B cell (primary cell): ENCODE data around the gene STX8. TPM values are rescaled to one million over a fixed set of nuclear protein-coding genes. Genes with fewer than 3 reads are reported as not detected.

Source experiments
- ATAC-seq: fragments of 200-7000 bp; cut with Tn5 transposase; one replicate; pipeline ENCODE4 v1.10.0; 2021; ENCODE audit warnings: low read depth, mild to moderate bottlenecking, moderate number of reproducible peaks, moderate library complexity
- CTCF ChIA-PET: fragments of 350-600 bp; sonication (Branson Sonifier 250); formaldehyde crosslinking; loops from one replicate; lab custom pipeline; 2021; ENCODE audit warnings: antibody characterized with exemption, inconsistent platforms; lab: Charles Lee
- POLR2A ChIA-PET: fragments of 350-600 bp; sonication (Branson Sonifier 250); formaldehyde crosslinking; loops from one replicate; lab custom pipeline; 2021; ENCODE audit warnings: antibody characterized with exemption; lab: Charles Lee
- DNase-seq: peaks from one replicate; pipeline ENCODE4 v3.0.0; 2013
- H2AFZ ChIP-seq: 2 replicates; pipeline ENCODE4 v1.6.1; 2012; ENCODE audit warnings: mild to moderate bottlenecking, low read depth, low read length; ENCODE audit not compliant: insufficient read depth, poor library complexity, severe bottlenecking
- H3K27ac ChIP-seq, 2 donors: 1 replicate in 1 of 2; 2 replicates in 1 of 2; pipeline ENCODE4 v1.5.1; 2012 to 2013; ENCODE audit warnings: low read length in 2 of 2, mild to moderate bottlenecking in 2 of 2, moderate library complexity in 1 of 2
- H3K27me3 ChIP-seq, 4 experiments: fragments of 200-600 bp in 1 of 4; sonication (generic) in 1 of 4; replicated peaks in 1 of 4; 1 replicate in 2 of 4; 2 replicates in 2 of 4; pipeline versions ENCODE4 v1.6.1 to v1.7.0; 2013 to 2016; ENCODE audit warnings: low read length in 3 of 4, mild to moderate bottlenecking in 2 of 4, mixed read lengths in 1 of 4, moderate library complexity in 1 of 4; ENCODE audit not compliant: insufficient read depth in 4 of 4, control insufficient read depth in 3 of 4; ENCODE audit errors: control extremely low read depth in 1 of 4
- H3K36me3 ChIP-seq, 2 experiments: replicated peaks in 1 of 2; 1 replicate in 1 of 2; 2 replicates in 1 of 2; pipeline versions ENCODE4 v1.6.1 to v1.7.1; 2013; ENCODE audit warnings: low read length in 1 of 2; ENCODE audit not compliant: insufficient read depth in 2 of 2, control insufficient read depth in 1 of 2; ENCODE audit errors: control extremely low read depth in 1 of 2, extremely low read depth in 1 of 2
- H3K4me1 ChIP-seq, 2 donors: fragments of 200-600 bp in 1 of 2; sonication (generic) in 1 of 2; 1 replicate in 1 of 2; 2 replicates in 1 of 2; pipeline versions ENCODE4 v1.5.1 to v1.6.1; 2013 to 2017; ENCODE audit warnings: low read length in 2 of 2; ENCODE audit not compliant: control insufficient read depth in 2 of 2, insufficient read depth in 2 of 2
- H3K4me2 ChIP-seq: replicated peaks from 2 replicates; pipeline ENCODE3; 2012; ENCODE audit warnings: mild to moderate bottlenecking, low read depth, low read length; ENCODE audit not compliant: poor library complexity, severe bottlenecking
- H3K4me3 ChIP-seq, 5 experiments: fragments of 200-600 bp in 1 of 5; sonication (generic) in 1 of 5; 1 replicate in 3 of 5; 2 replicates in 2 of 5; pipeline versions ENCODE4 v1.5.1 to v1.7.0; 2011 to 2016; ENCODE audit warnings: low read length in 4 of 5, mild to moderate bottlenecking in 4 of 5, low read depth in 2 of 5, control low read depth in 1 of 5, moderate library complexity in 1 of 5; ENCODE audit not compliant: insufficient read depth in 1 of 5; ENCODE audit errors: control extremely low read depth in 1 of 5, extremely low read depth in 1 of 5
- H3K79me2 ChIP-seq: fragments of 200-600 bp; sonication (generic); one replicate; pipeline ENCODE4 v1.6.0; 2016; ENCODE audit warnings: low read length; ENCODE audit not compliant: control insufficient read depth, insufficient read depth
- H3K9ac ChIP-seq: fragments of 200-600 bp; sonication (generic); 2 replicates; pipeline ENCODE4 v1.6.1; 2017; ENCODE audit warnings: mild to moderate bottlenecking, low read length, moderate library complexity
- H3K9me3 ChIP-seq, 3 donors: one replicate each; pipeline versions ENCODE4 v1.6.1 to v1.7.1; 2013; ENCODE audit warnings: low read length in 2 of 3; ENCODE audit not compliant: control insufficient read depth in 2 of 3, insufficient read depth in 1 of 3; ENCODE audit errors: control extremely low read depth in 1 of 3
- H4K20me1 ChIP-seq: 2 replicates; pipeline ENCODE4 v1.6.0; 2012; ENCODE audit warnings: mild to moderate bottlenecking, low read length; ENCODE audit not compliant: insufficient read depth, control insufficient read depth, poor library complexity, severe bottlenecking
- H3K27ac Mint-ChIP-seq: one replicate; pipeline ENCODE4 v1.8.0; 2021; ENCODE audit warnings: mixed read lengths
- H3K27me3 Mint-ChIP-seq: one replicate; pipeline ENCODE4 v1.8.0; 2021; ENCODE audit warnings: mixed read lengths
- H3K4me1 Mint-ChIP-seq: one replicate; pipeline ENCODE4 v1.8.0; 2021; ENCODE audit warnings: mixed read lengths
- H3K4me3 Mint-ChIP-seq: one replicate; pipeline ENCODE4 v1.8.0; 2021; ENCODE audit warnings: mixed read lengths
- H3K9me3 Mint-ChIP-seq: one replicate; pipeline ENCODE4 v1.8.0; 2022; ENCODE audit warnings: mixed read lengths; ENCODE audit not compliant: insufficient read depth
- EZH2 ChIP-seq: IDR thresholded peaks from 2 replicates; pipeline ENCODE4 v1.6.1; 2012; ENCODE audit warnings: borderline replicate concordance, low read depth, mild to moderate bottlenecking, moderate library complexity, low read length; ENCODE audit not compliant: insufficient read depth, poor library complexity, severe bottlenecking
- WGBS: methylation state at CpG from one replicate; pipeline ENCODE4 v1.1.5; 2013; ENCODE audit warnings: missing lambda C conversion rate; ENCODE audit not compliant: insufficient coverage; 5-methylcytosine and 5-hydroxymethylcytosine counted together
- intact Hi-C: fragments of 100-400 bp; cut with micrococcal nuclease; formaldehyde crosslinking; loops from one replicate; pipeline ENCODE4 v1.10.0; 2022
- polyA plus RNA-seq: library from polyadenylated mRNA; depleted of rRNA; stranded (reverse); fragments of >200 nt; gene quantifications from 2 replicates; pipeline ENCODE4 v1.2.3, GENCODE V29; 2012
- total RNA-seq, 2 donors: library from RNA; stranded (reverse); fragments of 120-200 nt in 1 of 2; gene quantifications; 1 replicate in 1 of 2; 2 replicates in 1 of 2; pipeline versions ENCODE4 v1.2.3 to v1.2.4, GENCODE V29; 2013 to 2022
- TF ChIP-seq, protein P1 (sequence below): fragments of 200-600 bp; IDR thresholded peaks from one replicate; pipeline ENCODE4 v1.8.0; 2022; ENCODE audit warnings: antibody characterized with exemption, mild to moderate bottlenecking

The STX8 gene
- total and polyA plus RNA-seq, 2 donors (not counting 1 experiment from before 2014, with no cell fraction given), result 35.8 to 61.5 TPM

DNA sequence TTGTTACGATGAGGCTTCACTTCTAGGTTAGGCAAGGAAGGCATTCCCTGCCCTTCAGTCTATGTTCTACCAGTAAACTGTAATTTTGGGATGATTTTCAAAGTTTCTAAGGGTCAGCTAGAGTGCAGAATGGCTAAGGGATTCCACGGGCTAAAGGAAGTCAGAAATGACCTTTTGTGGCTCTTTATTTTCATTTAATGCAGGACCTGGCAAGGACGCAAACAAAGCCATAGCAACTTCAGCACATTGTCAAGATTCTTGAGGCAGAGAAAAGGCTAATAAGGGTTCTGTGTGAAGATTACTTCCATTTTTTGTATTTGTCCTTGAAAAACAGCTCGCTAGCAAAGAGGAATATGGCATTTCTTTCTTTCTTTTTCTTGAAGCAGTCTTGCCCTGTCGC, 76.6 kb downstream of the STX8 start:
- H3K4me1 ChIP-seq, result no peaks in the 10 kb centered on the region
- no peak overlapping the region for H3K4me3 ChIP-seq
- intact Hi-C loops, result no loop called here
- no peak overlapping the region for H3K9ac ChIP-seq
- no peak overlapping the region for H3K4me2 ChIP-seq
- H3K9me3 ChIP-seq, result no peaks in the 10 kb centered on the region
- DNase-seq (no peak), ATAC-seq (no peak)
- peaks cover 4% of the 10 kb centered on the region in 2 experiments for H3K36me3 ChIP-seq
- H3K4me1 Mint-ChIP-seq, result no peaks in the 10 kb centered on the region
- ChIA-PET POLR2A (no interaction called here), CTCF (no interaction called here)
- H2AFZ ChIP-seq, result no peak overlapping the region
- no peak overlapping the region for H3K4me3 Mint-ChIP-seq
- no peak overlapping the region for H3K27ac Mint-ChIP-seq
- H3K27me3 Mint-ChIP-seq, result no peaks in the 10 kb centered on the region
- no peaks in the 10 kb centered on the region for H3K27me3 ChIP-seq
- TF ChIP-seq EZH2, result no peak
- TF ChIP-seq, protein P1, sequence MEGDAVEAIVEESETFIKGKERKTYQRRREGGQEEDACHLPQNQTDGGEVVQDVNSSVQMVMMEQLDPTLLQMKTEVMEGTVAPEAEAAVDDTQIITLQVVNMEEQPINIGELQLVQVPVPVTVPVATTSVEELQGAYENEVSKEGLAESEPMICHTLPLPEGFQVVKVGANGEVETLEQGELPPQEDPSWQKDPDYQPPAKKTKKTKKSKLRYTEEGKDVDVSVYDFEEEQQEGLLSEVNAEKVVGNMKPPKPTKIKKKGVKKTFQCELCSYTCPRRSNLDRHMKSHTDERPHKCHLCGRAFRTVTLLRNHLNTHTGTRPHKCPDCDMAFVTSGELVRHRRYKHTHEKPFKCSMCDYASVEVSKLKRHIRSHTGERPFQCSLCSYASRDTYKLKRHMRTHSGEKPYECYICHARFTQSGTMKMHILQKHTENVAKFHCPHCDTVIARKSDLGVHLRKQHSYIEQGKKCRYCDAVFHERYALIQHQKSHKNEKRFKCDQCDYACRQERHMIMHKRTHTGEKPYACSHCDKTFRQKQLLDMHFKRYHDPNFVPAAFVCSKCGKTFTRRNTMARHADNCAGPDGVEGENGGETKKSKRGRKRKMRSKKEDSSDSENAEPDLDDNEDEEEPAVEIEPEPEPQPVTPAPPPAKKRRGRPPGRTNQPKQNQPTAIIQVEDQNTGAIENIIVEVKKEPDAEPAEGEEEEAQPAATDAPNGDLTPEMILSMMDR, result no peak
- H3K9me3 Mint-ChIP-seq, result no peaks in the 10 kb centered on the region
- H4K20me1 ChIP-seq, result no peaks in the 10 kb centered on the region
- WGBS, result 94% methylated on average over 3 of the region's 5 CpGs
- H3K79me2 ChIP-seq, result no peaks in the 10 kb centered on the region
- no peak overlapping the region for H3K27ac ChIP-seq

DNA sequence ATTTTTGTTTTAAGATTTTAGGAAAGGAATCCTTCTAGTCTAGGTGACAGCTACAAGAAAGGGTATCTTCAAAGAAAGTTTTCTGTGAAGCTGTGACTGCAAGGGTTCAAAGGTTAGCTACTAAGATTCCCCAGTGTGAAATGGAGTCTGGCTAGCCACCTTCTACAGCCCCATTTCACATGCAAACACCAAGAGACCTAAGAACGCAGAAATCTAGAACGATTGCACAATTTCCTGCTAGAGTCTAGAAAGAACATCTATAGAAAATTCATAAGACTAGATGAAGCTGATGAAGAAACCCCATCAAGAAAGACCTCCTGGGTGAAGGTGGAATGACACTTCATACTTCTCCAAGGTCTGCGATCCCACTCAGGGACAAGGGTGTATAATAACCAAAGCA, 77.1 kb downstream of the STX8 start:
- WGBS, result no CpG with 5 or more reads among the region's 3 CpGs
- Mint-ChIP-seq H3K9me3 (no peaks in the 10 kb centered on the region), H3K27me3 (no peaks in the 10 kb centered on the region), H3K27ac (no peak overlapping the region), H3K4me3 (no peak overlapping the region), H3K4me1 (no peaks in the 10 kb centered on the region)
- Histone ChIP-seq H3K9me3 (no peaks in the 10 kb centered on the region), H3K27me3 (no peaks in the 10 kb centered on the region), H3K36me3 (peaks cover 4% of the 10 kb centered on the region in 2 experiments), H4K20me1 (no peaks in the 10 kb centered on the region), H3K27ac (no peak overlapping the region), H2AFZ (no peak overlapping the region), H3K9ac (no peak overlapping the region), H3K4me3 (no peak overlapping the region), H3K4me1 (no peaks in the 10 kb centered on the region), H3K79me2 (no peaks in the 10 kb centered on the region), H3K4me2 (no peak overlapping the region)
- TF ChIP-seq, protein P1, result no peak
- no peak for TF ChIP-seq EZH2
- no peak for DNase-seq
- POLR2A ChIA-PET, result no interaction called here
- CTCF ChIA-PET, result no interaction called here
- intact Hi-C loops, result no loop called here
- no peak for ATAC-seq
